GM12864 (cell line): Measurements from ENCODE around the gene CFAP52.

Source experiments
- DNase-seq: peaks from one replicate; pipeline ENCODE4 v3.0.0-alpha.2; 2011; ENCODE audit warnings: low read depth
- H3K4me3 ChIP-seq: 2 replicates; pipeline ENCODE4 v1.5.1; 2011; ENCODE audit warnings: mild to moderate bottlenecking, low read depth, low read length, control low read depth
- TF ChIP-seq, protein P1 (sequence below): IDR thresholded peaks from 2 replicates; pipeline ENCODE4 v1.5.1; 2011; ENCODE audit warnings: low read depth, mild to moderate bottlenecking, moderate library complexity, low read length, control low read depth, inconsistent platforms; ENCODE audit errors: missing control alignments

The CFAP52 gene

DNA sequence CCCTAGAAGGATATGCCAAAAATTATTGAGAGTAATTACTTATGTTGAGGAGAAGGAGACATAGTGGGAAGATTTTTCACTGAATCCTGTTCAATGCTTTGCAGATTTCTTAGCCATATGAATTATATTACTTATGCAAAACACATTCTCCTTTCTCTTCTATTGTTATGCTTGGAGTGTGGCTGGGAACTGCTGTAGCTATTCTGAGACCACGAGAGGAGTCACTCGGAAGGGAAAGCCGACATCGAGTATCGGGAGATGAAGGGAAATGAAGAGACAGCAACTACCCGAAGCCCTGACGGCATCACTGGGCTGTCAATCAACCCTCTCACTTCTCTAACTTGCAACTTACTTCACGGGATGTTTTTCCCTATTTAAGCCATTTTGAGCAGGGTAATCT is 40.4 kb upstream of the CFAP52 start:
- TF ChIP-seq, protein P1, sequence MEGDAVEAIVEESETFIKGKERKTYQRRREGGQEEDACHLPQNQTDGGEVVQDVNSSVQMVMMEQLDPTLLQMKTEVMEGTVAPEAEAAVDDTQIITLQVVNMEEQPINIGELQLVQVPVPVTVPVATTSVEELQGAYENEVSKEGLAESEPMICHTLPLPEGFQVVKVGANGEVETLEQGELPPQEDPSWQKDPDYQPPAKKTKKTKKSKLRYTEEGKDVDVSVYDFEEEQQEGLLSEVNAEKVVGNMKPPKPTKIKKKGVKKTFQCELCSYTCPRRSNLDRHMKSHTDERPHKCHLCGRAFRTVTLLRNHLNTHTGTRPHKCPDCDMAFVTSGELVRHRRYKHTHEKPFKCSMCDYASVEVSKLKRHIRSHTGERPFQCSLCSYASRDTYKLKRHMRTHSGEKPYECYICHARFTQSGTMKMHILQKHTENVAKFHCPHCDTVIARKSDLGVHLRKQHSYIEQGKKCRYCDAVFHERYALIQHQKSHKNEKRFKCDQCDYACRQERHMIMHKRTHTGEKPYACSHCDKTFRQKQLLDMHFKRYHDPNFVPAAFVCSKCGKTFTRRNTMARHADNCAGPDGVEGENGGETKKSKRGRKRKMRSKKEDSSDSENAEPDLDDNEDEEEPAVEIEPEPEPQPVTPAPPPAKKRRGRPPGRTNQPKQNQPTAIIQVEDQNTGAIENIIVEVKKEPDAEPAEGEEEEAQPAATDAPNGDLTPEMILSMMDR: no peak
- H3K4me3 ChIP-seq: no peak overlapping the region
- no peak for DNase-seq

DNA sequence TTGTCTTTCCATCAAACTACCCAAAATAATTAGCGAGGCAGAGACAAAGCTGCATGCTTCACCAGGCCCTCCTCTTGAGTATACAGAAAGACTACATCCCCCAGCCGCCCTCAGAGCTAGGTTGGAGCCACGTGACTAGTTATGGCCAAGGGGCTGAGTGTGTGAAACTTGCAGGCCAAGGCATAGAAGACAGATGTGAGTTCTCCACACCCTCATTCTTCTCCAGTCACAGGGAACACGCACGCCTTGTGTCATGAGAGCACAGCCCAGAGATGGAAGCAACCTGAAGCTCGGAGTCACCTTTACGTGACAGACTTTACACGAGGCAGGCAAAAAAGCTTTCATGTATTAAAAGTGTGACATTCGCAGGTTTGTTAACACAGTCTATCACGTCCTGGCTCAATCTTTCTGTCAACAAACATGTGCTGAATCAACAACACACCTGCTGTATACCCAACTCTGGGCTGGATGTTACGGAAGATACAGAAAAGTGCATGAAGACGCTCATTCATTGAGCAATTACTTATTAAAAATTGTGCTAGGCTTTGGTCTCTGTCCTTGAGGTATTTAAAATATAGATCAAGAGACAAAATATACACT is 39.2 kb upstream of the CFAP52 start:
- H3K4me3 ChIP-seq: no peak overlapping the region
- TF ChIP-seq, protein P1: no peak
- no peak for DNase-seq

DNA sequence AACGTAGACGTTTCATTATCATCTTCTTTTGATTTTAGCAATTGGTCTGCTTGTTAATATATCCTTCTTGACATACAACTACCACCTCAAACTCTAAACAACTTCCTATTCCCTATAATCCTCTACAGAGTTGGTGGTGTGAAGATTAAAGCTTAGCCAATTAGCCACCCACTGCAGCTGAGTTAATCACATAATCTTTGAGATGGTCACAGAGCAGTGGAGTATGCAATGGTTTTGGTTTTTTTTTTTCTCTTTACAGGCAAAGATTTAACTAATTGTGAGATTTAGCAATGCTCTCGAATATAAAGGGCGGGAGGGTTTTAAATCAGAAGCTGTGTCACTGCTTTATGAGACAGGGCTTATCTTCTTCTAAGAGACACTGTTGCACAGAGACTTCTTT is 37.8 kb upstream of the CFAP52 start:
- no peak for DNase-seq
- TF ChIP-seq, protein P1: no peak
- H3K4me3 ChIP-seq: no peak overlapping the region

DNA sequence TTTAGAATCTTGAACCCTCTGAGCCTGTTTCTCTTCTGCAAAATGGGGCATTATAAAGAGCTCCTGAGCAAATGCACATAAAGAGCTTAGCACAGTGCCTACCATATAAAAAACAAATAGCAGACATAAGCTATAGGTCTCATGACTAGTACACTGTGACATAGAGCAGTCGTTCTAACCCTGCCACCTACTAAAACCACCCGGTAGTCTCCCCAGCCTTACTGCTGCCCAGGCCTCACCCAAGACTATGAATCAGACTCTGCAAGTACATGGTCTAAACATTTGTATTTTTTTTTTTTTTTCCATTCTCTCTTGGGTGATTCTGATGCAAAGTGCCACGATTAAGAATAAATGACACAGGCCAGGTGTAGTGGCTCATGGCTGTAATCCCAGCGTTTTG is 34.7 kb upstream of the CFAP52 start:
- DNase-seq: no peak
- H3K4me3 ChIP-seq: no peak overlapping the region
- TF ChIP-seq, protein P1: no peak

DNA sequence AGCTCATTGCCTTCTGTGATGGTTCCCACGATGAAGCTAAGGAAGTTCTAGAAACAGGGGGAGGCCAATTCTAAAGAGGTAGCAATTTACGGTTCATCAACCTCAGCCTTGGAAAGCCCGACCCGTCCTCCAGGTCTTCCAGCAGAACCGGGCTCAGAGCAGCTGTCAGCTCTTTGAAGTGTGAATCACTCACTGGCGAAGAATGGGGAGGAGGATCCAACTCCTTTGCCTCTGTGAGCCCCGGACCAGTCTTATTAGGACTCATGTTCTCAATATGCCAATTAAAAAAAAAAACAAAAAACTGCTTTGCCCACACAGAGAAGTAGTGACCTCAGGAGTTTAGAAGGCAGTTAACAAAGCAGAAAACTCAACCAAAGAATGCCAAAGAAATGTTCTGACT is 32.2 kb upstream of the CFAP52 start:
- no peak overlapping the region for H3K4me3 ChIP-seq
- DNase-seq: no peak
- TF ChIP-seq, protein P1: no peak

DNA sequence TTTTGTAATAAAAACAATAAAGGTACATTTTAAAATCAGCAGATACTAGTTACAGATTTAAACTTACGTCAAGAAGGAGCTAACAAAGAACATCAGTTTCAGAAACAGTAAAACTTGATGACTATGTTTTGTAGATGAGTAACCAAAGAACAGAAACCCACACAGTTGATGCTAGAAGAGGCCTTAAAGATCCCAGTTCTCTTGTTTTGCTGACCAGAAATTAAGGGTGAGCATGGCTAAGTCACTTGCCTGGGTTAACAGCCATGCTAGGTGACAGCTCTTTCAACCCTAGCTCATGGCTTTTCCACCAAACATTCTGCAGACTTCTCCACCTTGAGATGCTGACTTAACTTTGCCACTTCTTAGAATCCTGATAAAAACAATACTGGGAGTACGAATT is 27.2 kb upstream of the CFAP52 start:
- DNase-seq: no peak
- TF ChIP-seq, protein P1: no peak
- H3K4me3 ChIP-seq: no peak overlapping the region

DNA sequence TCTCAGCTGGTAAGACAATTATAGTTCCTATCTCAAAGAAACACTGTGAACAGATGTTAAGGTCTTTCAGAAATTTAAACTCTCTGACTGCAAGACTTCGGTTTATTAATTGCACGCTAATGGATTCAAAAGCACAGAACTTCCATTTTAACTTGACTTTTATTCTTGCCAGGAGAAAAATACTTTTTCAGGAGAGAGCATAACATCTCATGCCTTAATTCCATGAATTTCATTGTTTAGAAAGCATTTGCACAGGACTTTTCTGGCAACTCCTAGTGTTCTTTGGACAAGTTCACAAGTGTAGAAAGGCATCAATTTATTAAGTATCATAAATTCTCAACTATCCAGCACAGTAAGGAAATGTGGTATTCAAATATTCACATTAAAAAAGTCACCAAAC is 23.3 kb upstream of the CFAP52 start:
- no peak overlapping the region for H3K4me3 ChIP-seq
- DNase-seq: no peak
- TF ChIP-seq, protein P1: no peak
